Osteoblast (primary cell): ENCODE measurements around the gene GALNT2. TPM values are rescaled to one million over a fixed set of nuclear protein-coding genes. Genes with fewer than 3 reads are reported as not detected.

Source experiments
- DNase-seq: peaks from one replicate; pipeline ENCODE4 v3.0.0; 2011; ENCODE audit warnings: low spot score, mixed read lengths; ENCODE audit not compliant: insufficient read length; ENCODE audit errors: missing footprints
- H2AFZ ChIP-seq: 2 replicates; pipeline ENCODE4 v1.6.0; 2011; ENCODE audit warnings: mild to moderate bottlenecking, low read length
- H3K27ac ChIP-seq: 2 replicates; pipeline ENCODE4 v1.5.1; 2011; ENCODE audit warnings: mild to moderate bottlenecking, low read depth, low read length, moderate library complexity
- H3K27me3 ChIP-seq: 2 replicates; pipeline ENCODE4 v1.6.0; 2012; ENCODE audit warnings: mild to moderate bottlenecking, control low read depth, inconsistent platforms, low read length, moderate library complexity; ENCODE audit not compliant: insufficient read depth
- H3K36me3 ChIP-seq: 2 replicates; pipeline ENCODE4 v1.5.1; 2011; ENCODE audit warnings: mild to moderate bottlenecking, low read length, control low read depth, moderate library complexity; ENCODE audit not compliant: insufficient read depth
- H3K4me1 ChIP-seq: 2 replicates; pipeline ENCODE4 v1.5.1; 2011; ENCODE audit warnings: mild to moderate bottlenecking, low read length, control low read depth, moderate library complexity; ENCODE audit not compliant: insufficient read depth
- H3K4me2 ChIP-seq: 2 replicates; pipeline ENCODE4 v1.6.0; 2011; ENCODE audit warnings: mild to moderate bottlenecking, low read length; ENCODE audit not compliant: insufficient read depth
- H3K4me3 ChIP-seq: fragments of 200-600 bp; sonication (generic); 3 replicates; pipeline ENCODE4 v1.5.1; 2012; ENCODE audit warnings: mild to moderate bottlenecking, low read length, inconsistent platforms; ENCODE audit not compliant: insufficient read depth
- H3K79me2 ChIP-seq: 2 replicates; pipeline ENCODE4 v1.6.0; 2012; ENCODE audit warnings: mild to moderate bottlenecking, low read length, control low read depth, inconsistent platforms; ENCODE audit not compliant: insufficient read depth
- H3K9me3 ChIP-seq: 2 replicates; pipeline ENCODE4 v1.5.1; 2011; ENCODE audit warnings: low read depth, low read length, control low read depth
- H4K20me1 ChIP-seq: 2 replicates; pipeline ENCODE4 v1.6.0; 2012; ENCODE audit warnings: mild to moderate bottlenecking, low read length, control low read depth; ENCODE audit not compliant: insufficient read depth
- total RNA-seq: library from RNA; depleted of rRNA; stranded (reverse); fragments of >200 nt; gene quantifications from 2 replicates; pipeline ENCODE4 v1.2.3, GENCODE V29; 2012
- TF ChIP-seq, protein P1 (sequence below): IDR thresholded peaks from 2 replicates; pipeline ENCODE4 v1.5.1; 2011; ENCODE audit warnings: mild to moderate bottlenecking, low read depth, low read length, moderate library complexity; ENCODE audit errors: extremely low read depth

GALNT2 gene
- total RNA-seq, 1 donor, result 83.2 TPM

DNA sequence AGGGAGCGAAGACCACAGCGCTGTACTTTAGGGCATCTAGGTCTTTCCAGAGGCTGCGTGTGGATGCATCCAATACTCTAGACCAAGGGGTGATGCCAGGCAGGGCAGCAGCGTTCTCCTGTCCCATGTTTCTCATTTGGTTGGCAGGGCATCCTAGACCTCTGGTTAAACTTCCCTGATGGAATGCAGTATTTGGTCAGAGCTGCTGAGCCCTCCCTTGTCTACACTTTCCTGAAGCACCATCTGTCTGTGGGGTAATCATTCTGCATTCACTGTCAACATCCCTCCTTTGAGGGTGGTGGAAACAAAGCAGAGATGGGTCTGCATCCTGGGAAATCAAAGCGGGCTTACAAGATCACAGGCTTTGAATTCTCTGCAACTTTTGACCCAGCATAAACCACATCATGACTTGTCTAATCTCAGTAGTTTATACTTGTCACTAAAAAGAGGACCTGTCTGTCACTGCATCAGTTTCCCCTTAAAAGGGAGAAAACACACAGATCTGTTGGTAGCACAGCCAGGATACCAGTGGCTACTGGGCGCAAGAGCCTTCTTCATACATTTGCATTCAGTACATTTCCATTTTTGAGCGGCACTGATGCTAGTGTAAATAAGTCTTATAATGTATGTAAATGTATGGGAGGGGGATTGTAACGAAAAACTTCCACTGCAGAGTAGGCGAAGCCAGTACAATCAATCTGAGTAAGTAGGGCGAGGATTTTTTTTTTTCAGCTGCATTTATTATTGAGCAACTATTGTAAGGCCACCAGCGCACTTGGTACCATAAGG lies 106.3 kb downstream of the GALNT2 start:
- H3K4me3 ChIP-seq, result no peak overlapping the region
- H2AFZ ChIP-seq, result no peak overlapping the region
- peaks cover 42% of the 10 kb centered on the region for H3K4me1 ChIP-seq
- DNase-seq, result no peak
- no peaks in the 10 kb centered on the region for H3K27me3 ChIP-seq
- peaks cover 40% of the 10 kb centered on the region for H4K20me1 ChIP-seq
- H3K79me2 ChIP-seq, result peaks cover 76% of the 10 kb centered on the region
- H3K36me3 ChIP-seq, result peaks cover 5% of the 10 kb centered on the region
- H3K27ac ChIP-seq, result no peak overlapping the region
- H3K9me3 ChIP-seq, result no peaks in the 10 kb centered on the region
- H3K4me2 ChIP-seq, result no peak overlapping the region
- TF ChIP-seq, protein P1, sequence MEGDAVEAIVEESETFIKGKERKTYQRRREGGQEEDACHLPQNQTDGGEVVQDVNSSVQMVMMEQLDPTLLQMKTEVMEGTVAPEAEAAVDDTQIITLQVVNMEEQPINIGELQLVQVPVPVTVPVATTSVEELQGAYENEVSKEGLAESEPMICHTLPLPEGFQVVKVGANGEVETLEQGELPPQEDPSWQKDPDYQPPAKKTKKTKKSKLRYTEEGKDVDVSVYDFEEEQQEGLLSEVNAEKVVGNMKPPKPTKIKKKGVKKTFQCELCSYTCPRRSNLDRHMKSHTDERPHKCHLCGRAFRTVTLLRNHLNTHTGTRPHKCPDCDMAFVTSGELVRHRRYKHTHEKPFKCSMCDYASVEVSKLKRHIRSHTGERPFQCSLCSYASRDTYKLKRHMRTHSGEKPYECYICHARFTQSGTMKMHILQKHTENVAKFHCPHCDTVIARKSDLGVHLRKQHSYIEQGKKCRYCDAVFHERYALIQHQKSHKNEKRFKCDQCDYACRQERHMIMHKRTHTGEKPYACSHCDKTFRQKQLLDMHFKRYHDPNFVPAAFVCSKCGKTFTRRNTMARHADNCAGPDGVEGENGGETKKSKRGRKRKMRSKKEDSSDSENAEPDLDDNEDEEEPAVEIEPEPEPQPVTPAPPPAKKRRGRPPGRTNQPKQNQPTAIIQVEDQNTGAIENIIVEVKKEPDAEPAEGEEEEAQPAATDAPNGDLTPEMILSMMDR, result no peak

DNA sequence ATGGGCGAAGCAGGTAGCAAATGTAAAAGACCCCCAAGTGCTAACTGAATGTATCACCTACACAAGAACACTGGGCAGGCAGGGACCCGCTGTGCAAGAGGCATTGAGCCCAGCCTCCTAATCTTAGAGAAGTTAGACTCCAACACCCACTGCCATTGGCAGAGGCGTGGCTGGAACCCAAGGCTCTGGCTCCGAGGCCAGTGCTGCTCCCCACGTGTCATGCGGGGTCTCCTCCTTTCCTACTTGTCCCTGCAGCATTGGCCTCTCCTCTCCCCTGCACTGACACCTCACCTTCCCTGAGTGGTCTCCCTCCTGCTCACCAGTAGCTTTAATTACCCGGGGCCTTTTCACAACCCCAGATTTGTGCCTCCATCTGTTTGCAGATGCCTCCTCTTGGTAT lies 107.0 kb downstream of the GALNT2 start:
- H3K4me2 ChIP-seq, result no peak overlapping the region
- peaks cover 9% of the 10 kb centered on the region for H3K36me3 ChIP-seq
- H3K27me3 ChIP-seq, result no peaks in the 10 kb centered on the region
- no peak overlapping the region for H2AFZ ChIP-seq
- no peak for DNase-seq
- TF ChIP-seq, protein P1, result no peak
- H3K4me3 ChIP-seq, result no peak overlapping the region
- peaks cover 40% of the 10 kb centered on the region for H4K20me1 ChIP-seq
- no peaks in the 10 kb centered on the region for H3K9me3 ChIP-seq
- H3K79me2 ChIP-seq, result peaks cover 75% of the 10 kb centered on the region
- H3K27ac ChIP-seq, result no peak overlapping the region
- peaks cover 42% of the 10 kb centered on the region for H3K4me1 ChIP-seq

DNA sequence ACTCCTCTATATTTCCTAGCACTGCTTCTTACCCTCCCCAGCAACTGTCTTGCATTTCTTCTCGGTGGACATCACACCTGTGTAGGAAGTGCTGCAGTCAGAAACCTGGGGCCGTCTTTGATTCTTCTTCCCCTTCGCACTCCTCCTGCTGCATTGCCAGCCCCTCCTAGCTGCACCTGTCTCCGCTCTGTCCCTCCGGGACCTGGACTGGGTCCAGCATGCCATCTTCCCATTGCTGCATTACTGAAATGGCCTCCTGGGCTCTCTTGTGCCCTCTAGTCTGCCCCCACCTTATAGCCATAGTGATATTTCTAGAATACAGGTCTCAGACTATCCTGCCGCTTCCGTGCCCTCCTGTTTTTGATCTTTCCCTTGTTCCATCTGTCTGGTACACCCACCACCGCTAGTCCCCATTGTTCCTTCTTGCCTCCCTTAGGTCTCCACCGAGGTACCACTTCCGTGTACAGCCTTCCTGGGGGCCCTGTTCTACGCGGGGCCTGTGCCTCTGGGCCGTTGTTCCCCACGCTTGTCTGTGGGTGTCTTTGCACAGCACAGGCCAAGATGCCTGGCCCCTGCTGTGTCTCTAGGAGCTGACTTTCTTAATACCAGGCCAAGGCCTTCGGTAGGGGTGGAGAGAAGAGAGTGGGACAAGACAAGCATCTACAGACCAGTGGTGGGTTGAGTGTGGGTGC lies 107.6 kb downstream of the GALNT2 start:
- H3K9me3 ChIP-seq, result no peaks in the 10 kb centered on the region
- peaks cover 74% of the 10 kb centered on the region for H3K79me2 ChIP-seq
- no peak overlapping the region for H2AFZ ChIP-seq
- H3K4me1 ChIP-seq, result peaks cover 42% of the 10 kb centered on the region
- no peaks in the 10 kb centered on the region for H3K27me3 ChIP-seq
- no peak for DNase-seq
- peaks cover 9% of the 10 kb centered on the region for H3K36me3 ChIP-seq
- H3K4me2 ChIP-seq, result no peak overlapping the region
- peaks cover 40% of the 10 kb centered on the region for H4K20me1 ChIP-seq
- no peak overlapping the region for H3K27ac ChIP-seq
- TF ChIP-seq, protein P1, result no peak
- no peak overlapping the region for H3K4me3 ChIP-seq

DNA sequence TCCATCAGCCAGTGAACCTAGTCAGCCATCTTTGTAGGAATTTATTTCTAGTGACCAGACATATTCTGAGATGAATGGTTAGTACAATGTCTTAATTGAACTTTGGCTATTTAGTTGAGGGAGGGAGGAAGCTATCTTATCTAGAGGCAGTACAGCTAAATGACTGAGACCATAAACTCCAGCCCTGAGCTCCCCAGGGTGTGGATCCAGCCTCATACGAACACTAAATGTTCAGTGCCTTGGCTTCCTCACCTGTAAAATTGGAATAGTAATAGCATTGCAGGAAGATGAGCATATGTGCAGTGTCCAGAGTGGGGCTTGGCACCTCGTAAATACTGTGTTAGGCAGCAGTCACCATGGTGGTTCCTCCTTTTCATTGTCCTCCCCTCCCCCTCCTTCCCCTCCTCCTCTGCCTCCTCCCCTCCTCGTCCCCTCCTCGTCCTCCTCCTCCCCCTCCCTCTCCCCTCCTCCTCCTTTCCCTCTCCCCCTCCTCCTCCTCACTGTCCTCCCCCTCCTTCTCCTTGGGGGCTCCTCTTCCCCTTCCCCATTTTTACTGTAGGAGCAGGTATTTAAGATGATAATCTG lies 108.2 kb downstream of the GALNT2 start:
- DNase-seq, result no peak
- Histone ChIP-seq H3K4me3 (no peak overlapping the region), H2AFZ (no peak overlapping the region), H3K9me3 (no peaks in the 10 kb centered on the region), H3K36me3 (peaks cover 9% of the 10 kb centered on the region), H3K79me2 (peaks cover 70% of the 10 kb centered on the region), H3K4me1 (peaks cover 37% of the 10 kb centered on the region), H4K20me1 (peaks cover 40% of the 10 kb centered on the region), H3K27ac (no peak overlapping the region), H3K4me2 (no peak overlapping the region), H3K27me3 (no peaks in the 10 kb centered on the region)
- TF ChIP-seq, protein P1, result no peak
